ENCODE measurements around the gene YJU2.
"Not testable (repeated sequence)": the region's sequence is repeated elsewhere in the genome, so short reads cannot be mapped to it uniquely, and the experiment has no call there.

The YJU2 gene

DNA sequence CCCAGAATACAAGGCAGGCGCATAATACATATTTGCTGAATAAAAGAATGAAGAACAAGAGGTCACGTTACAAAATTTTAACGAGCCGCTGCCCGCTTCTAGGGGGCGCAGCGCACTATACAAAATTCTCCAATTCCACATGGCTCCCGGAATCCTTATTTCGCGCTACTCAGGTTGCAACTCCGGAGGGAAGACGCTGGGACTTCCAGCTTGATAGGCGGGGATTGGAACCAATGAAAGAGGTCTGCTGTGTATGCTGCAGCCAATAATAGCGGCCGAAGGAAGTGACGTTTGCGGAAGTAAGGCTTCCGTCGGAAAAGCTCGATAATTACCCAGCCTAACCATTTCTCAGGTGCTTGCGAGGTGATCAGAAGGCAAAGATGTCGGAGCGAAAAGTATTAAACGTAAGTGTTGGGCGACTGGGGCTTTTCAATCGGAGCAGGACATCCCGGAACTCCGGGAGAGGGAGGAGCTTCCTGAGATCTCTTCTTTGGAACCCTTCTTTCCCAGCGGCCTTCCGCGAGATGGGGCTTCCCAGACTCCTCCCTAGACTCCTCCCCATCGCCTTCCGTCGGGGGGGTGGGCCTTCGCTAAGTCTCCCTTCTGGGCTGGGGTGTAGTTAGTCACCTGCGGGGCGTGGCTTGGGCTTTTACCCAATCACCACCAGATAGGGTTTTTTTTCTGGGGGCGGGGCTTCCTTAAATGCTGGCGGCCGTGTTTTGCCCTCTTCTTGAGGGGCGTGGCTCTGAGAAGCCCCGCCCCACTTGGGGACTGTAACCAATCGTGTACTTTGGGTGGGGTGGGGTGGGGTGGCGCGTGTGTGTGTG lies at the start of gene YJU2:
YJU2 (plus strand) TSS at position 314 of the 827 bp plus-strand sequence; CDS start at position 381, 67 bp downstream.
- DNase-seq: peak; percentile 96

DNA sequence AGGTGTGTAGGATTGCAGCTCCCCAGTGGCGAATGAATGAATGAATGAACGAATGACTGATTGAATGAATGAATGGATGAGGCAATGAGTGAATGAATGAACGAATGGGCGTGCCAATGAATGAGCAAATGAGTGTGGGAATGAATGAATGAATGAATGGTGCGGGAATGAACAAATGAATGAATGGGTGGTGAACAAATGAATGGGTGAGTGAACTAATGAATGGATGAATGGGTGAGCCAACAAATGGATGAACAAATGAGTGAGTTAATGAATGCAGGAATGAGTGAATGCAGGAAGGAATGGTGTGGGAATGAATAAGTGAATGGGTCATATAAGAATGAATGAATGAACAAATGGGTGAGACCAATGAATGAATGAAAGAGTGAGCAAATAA lies 49.7 kb upstream of the YJU2 start:
- DNase-seq: no peak

- DNase-seq: no peak
These were observed 49.0 kb upstream of the YJU2 start for GRCh38 chr19:4197625-4198466.

GRCh38 chr19:4198467-4199126 lies 48.3 kb upstream of the YJU2 start:
- no peak for DNase-seq

DNA sequence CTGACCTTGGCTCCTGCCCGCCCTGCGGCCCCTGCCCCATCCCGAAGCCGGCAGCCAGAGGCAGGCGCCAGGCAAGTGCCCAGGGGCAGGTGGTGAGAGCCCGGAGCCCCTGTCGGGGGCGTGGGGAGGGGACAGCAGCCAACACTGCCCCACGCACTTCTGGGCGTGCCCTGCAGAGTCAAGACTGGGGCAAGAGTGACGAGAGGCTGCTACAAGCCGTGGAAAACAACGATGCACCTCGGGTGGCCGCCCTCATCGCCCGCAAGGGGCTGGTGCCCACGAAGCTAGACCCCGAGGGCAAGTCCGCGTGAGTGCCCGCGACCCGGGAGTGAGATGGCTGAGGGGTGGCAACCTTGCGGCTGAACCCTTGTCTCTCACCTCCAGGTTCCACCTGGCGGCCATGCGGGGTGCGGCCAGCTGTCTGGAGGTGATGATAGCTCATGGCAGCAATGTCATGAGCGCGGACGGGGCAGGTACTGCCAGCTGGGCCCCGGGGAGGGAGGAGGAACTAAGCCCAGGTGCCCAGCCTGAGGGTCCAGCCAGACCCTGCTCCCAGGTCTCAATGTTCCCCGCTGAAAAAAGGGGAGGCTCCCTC lies 47.1 kb upstream of the YJU2 start:
- DNase-seq: no peak

- no peak for DNase-seq
These were observed 45.8 kb upstream of the YJU2 start for GRCh38 chr19:4200940-4201542.

DNA sequence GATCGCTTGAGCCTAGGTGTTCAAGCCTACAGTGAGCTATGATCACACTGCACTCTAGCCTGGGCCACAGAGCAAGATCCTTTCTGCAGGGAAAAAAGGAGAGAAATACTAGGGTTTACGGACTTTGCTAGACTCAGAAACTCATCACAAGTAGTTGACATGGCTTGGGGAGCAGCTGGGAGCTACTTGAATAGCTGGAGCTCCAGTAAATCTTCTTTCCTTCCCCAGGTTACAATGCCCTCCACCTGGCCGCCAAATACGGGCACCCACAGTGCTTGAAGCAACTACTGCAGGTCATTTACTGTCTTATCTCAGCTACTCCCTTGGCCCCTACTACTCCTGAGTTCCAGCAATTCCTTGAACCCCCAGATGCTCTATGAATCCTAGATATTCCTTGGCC lies 45.1 kb upstream of the YJU2 start:
- no peak for DNase-seq

- no peak for DNase-seq
These were observed 39.9 kb upstream of the YJU2 start for GRCh38 chr19:4206818-4207484.

GRCh38 chr19:4208385-4209094 lies 38.3 kb upstream of the YJU2 start:
- DNase-seq: no peak

DNA sequence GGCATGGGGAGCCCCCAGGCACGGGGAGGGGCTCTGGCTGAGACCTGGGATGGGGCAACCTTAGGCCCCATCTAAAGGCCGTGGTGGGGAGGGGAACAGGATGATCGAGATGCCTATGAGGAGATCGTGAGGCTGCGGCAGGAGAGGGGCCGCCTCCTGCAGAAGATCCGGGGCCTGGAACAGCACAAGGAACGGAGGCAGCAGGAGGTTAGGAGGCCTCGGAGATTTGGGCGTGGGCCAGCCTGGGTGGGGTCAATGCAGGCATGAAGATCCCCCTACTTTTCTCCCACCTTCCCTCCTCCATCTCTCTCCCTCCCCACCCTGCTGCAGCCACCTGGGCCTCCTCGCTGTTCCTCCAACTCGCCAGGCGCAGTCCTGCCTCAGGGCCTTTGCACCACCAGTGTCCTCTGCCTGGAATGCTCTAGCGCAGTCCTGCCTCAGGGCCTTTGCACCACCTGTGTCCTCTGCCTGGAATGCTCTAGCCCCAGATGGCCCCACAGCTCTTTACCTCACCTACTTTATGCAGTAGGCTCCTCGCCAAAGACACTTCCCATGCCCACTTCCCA lies 36.6 kb upstream of the YJU2 start:
- no peak for DNase-seq

- no peak for DNase-seq
These were observed 33.8 kb upstream of the YJU2 start for GRCh38 chr19:4213116-4213515.

DNA sequence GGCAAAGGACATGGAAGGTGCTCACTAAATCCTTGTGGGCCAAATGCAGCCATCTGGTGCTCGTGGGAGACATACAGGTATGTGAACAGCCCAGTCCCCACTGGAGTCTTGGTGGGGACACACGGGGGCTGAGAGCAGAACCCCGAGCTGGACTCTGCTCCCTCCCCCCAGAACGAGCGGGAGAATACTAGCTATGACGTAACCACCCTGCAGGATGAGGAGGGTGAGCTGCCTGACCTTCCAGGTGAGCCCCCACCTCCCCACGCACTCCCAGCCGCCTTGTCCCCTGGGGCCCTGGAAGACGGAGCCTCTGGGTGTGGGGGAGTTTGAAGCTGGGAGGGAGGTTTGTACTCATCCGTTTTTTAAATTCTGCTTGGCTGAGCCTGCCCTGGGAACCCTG lies 31.1 kb upstream of the YJU2 start:
- DNase-seq: no peak

- no peak for DNase-seq
These were observed 30.0 kb upstream of the YJU2 start for GRCh38 chr19:4216846-4217245.

DNA sequence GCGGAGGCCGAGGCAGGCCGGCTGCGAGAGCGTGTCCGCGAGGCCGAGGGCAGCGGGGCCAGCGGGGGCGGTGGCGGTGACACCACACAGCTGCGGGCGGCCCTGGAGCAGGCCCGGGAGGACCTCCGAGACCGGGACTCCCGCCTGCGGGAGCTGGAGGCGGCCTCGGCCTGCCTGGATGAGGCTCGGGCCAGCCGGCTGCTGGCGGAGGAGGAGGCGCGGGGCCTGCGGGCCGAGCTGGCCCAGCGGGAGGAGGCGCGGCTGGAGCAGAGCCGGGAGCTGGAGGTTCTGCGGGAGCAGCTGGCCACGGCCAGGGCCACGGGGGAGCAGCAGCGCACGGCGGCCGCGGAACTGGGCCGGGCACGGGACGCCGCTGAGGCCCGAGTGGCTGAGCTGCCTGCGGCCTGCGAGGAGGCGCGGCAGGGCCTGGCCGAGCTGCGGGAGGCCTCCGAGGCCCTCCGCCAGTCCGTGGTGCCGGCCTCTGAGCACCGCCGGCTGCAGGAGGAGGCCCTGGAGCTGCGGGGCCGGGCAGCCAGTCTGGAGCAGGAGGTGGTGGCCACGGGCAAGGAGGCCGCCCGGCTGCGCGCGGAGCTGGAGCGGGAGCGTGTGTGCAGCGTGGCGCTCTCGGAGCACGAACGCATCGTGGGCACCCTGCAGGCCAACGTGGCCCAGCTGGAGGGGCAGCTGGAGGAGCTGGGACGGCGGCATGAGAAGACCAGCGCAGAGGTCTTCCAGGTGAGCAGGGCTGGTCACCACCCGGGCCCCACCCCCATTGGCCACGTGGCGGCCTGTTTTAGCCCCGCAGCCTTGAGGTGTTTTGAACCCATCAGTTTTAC lies 29.2 kb upstream of the YJU2 start:
- no peak for DNase-seq

DNA sequence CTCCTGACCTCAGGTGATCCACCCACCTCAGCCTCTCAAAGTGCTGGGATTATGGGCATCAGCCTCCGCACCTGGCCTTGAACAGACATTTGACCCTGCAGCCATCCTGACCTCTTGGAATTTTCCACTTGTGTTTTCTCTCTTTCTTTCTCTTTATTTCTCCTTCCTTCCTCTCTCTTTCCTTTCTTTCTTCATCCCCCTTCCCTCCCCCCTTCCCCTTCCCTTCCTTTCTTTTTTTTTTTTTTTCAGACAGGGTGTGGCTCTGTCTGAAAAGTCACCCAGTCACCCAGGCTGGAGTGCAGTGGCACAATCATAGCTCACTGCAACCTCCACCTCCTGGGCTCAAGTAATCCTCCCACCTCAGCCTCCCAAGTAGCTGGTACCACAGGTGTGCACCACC lies 28.4 kb upstream of the YJU2 start:
- DNase-seq: not testable (repeated sequence)

- DNase-seq: no peak
These were observed 26.7 kb upstream of the YJU2 start for GRCh38 chr19:4220188-4220587.

DNA sequence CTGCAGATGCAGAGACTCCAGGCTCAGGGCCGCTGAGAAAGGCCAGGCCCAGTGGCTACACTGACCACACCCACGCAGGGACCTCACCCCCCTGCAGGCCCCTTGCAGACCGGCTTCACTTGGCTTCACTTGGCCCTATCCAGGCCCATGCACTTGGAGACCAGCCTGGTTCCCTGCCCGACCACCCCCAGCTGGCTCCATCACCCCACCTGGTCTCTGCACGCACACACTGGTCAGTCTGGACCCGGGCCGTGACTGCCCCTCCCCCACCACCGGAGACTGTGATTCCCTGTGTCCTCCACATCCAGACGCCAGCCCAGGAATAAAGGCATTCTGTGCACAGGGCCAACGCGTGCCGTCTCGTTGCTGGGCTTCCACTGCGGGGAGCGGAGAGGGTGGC lies 22.4 kb upstream of the YJU2 start:
- DNase-seq: no peak

DNA sequence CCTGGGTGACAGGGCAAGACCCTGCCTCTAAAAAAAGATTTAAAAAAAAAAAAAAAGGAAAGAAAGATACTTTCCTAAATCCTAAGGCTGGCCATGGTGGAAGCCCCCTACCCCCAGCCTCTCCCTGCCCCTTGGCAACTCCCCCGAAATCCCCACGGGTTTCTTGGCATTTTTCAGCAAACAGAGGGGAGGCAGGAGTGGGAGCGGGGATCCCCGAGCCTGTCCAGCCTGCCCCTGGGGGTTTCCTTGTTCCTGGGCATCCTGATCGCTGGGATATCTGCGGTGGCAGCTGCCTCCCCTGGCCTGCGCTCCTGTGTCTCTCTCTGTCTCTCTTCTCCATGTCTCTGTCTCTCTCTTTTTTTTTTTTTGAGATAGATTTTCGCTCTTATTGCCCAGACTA lies 21.0 kb upstream of the YJU2 start:
- no peak for DNase-seq

DNA sequence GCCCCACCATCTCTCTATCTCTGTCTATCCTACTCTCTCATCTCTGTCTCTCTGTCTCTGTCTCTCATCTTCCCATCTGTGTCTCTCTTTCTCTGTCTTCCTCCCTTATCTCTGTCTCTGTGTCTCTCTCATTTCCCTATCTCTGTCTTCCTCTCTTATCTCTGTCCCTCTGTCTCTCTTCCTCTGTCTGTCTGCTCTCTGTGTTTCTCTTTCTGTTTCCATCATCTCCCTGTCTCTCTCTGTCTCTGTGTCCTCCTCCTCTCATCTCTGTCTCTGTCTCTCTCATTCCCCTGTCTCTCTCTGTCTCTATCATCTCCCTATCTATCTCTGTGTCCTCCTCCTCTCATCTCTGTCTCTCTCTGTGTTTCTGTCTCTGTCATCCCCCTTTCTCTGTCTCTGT lies 19.1 kb upstream of the YJU2 start:
- DNase-seq: no peak

DNA sequence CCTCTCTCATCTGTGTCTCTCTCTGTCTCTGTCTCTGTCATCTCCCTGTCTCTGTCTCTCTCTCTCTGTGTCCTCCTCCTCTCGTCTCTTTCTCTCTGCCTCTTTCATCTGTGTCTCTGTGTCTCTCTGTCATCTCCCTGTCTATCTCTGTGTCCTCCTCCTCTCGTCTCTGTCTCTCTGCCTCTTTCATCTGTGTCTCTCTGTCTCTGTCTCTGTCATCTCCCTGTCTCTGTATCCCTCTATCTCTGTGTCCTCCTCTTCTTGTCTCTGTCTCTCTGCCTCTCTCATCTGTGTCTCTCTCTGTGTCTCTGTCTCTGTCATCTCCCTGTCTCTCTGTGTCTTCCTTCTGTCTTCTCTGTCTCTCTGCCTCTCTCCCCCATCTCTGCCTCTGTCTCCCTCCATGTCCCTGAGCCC lies 18.1 kb upstream of the YJU2 start:
- DNase-seq: no peak

Data from activated CD8-positive, alpha-beta memory T cell treated with anti-CD3 and anti-CD28 coated beads, Interleukin-2, amount 50 U/mL, for 48 hours (primary cell).